ENCODE results near the gene RPH3AL. TPM values are rescaled to one million over a fixed set of nuclear protein-coding genes. Genes with fewer than 3 reads are reported as not detected.
"Not testable (repeated sequence)": the region's sequence is repeated elsewhere in the genome, so short reads cannot be mapped to it uniquely, and the experiment has no call there.

Gene RPH3AL
- total RNA-seq, 4 donors from 2014 or later: 24.3 to 90.5 (median 47.2) TPM

DNA sequence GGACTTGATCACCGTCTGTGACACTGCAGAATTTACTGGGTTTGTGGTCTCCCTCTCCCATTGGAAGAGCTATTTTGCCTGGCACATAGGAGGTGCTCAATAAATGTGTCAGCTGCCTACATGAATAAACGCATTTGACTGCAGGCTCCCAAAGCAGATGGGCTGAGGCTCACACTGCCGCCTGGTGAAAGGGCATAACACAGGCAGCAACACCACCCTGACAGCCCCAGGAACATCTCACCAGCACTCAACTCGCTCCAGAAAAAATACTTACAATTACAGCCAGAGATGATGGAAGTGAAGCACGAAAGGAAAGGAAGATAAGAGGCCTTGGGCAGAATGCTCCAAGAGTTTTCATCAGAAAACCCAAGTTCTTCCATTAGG, 73.9 kb downstream of the RPH3AL start:
- Histone ChIP-seq H3K27ac (no peak overlapping the region), H3K9me3 (no peaks in the 10 kb centered on the region), H3K4me1 (no peaks in the 10 kb centered on the region), H3K36me3 (no peaks in the 10 kb centered on the region), H3K4me3 (no peak overlapping the region), H3K27me3 (no peaks in the 10 kb centered on the region)
- TF ChIP-seq POLR2AphosphoS5 (IDR thresholded peaks at IDR 0.05) (no peak), POLR2A (IDR thresholded peaks at IDR 0.05) (no peak), EP300 (IDR thresholded peaks at IDR 0.05; ENCODE audit: low read depth) (no peak)
- TF ChIP-seq, protein P1, sequence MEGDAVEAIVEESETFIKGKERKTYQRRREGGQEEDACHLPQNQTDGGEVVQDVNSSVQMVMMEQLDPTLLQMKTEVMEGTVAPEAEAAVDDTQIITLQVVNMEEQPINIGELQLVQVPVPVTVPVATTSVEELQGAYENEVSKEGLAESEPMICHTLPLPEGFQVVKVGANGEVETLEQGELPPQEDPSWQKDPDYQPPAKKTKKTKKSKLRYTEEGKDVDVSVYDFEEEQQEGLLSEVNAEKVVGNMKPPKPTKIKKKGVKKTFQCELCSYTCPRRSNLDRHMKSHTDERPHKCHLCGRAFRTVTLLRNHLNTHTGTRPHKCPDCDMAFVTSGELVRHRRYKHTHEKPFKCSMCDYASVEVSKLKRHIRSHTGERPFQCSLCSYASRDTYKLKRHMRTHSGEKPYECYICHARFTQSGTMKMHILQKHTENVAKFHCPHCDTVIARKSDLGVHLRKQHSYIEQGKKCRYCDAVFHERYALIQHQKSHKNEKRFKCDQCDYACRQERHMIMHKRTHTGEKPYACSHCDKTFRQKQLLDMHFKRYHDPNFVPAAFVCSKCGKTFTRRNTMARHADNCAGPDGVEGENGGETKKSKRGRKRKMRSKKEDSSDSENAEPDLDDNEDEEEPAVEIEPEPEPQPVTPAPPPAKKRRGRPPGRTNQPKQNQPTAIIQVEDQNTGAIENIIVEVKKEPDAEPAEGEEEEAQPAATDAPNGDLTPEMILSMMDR (IDR thresholded peaks at IDR 0.05): no peak
- in situ Hi-C loops (cut with MboI; ENCODE audit: low pct_ligation_motif_present in 1 of 4, low pct_unique_long_range_greater_than_20kb in 1 of 4, low sequenced_read_pairs in 3 of 4): no loop called here
- 75 to 89% methylated on average over 2 to 5 of the region's 5 CpGs for WGBS, 2 donors (ENCODE audit: low coverage in 1 of 2)
- no peak for DNase-seq
- intact Hi-C loops (cut with DNase I; ENCODE audit: low total_unique reads): no loop called here

DNA sequence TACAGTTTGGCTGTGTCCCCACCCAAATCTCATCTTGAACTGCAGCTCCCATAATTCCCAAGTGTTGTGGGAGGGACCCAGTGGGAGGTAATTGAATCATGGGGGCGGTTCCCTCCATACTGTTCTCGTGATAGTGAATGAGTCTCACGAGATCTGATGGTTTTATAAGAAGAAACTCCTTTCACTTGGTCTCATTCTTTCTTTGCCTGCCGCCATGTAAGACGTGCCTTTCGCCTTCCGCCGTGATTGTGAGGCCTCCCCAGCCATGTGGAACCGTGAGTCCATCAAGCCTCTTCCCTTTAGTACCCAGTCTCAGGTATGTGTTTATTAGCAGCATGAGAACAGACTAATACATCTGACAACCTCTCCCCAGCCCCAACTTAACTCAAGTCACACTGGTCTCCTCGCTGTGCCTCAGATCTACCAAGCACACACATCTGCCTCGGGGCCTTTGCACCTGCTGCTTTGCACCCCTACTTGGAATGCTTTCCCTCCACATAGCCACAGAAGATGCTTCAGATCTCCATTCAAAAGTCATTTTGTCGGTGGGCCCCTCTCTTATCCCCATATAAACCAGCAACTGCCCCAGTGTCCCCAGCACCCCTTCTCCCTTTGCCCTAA, 74.4 kb downstream of the RPH3AL start:
- Histone ChIP-seq H3K4me1 (no peaks in the 10 kb centered on the region), H3K9me3 (no peaks in the 10 kb centered on the region), H3K27me3 (no peaks in the 10 kb centered on the region), H3K27ac (no peak overlapping the region), H3K4me3 (no peak overlapping the region), H3K36me3 (no peaks in the 10 kb centered on the region)
- TF ChIP-seq, protein P1 (IDR thresholded peaks at IDR 0.05): no peak
- TF ChIP-seq POLR2A (IDR thresholded peaks at IDR 0.05) (no peak), EP300 (IDR thresholded peaks at IDR 0.05; ENCODE audit: low read depth) (no peak), POLR2AphosphoS5 (IDR thresholded peaks at IDR 0.05) (no peak)
- 81 to 86% methylated on average over 4 to 12 of the region's 12 CpGs for WGBS, 2 donors (ENCODE audit: low coverage in 1 of 2)
- in situ Hi-C loops (cut with MboI; ENCODE audit: low pct_ligation_motif_present in 1 of 4, low pct_unique_long_range_greater_than_20kb in 1 of 4, low sequenced_read_pairs in 3 of 4): no loop called here
- no peak for DNase-seq
- intact Hi-C loops (cut with DNase I; ENCODE audit: low total_unique reads): no loop called here

DNA sequence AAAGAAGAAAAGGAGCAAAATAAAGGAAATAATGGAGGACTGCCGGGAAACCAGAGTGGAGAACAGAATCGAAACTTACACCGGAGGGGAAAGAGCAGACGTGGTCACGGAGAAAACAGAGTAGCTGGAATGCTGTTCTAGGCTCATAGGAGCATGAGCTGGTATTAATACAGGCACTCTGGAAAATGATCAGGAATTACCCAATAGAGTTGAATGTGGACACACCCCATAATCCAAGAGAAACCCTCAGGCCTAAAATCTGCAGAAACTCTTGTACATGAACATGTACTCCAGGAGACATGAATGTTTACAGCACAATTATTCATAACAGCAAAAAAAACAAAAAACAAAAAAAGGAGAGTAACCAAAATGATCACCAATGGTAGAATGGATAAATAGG, 77.7 kb downstream of the RPH3AL start:
- 86 to 90% methylated on average over 5 of the region's 5 CpGs for WGBS, 2 donors (ENCODE audit: low coverage in 1 of 2)
- intact Hi-C loops (cut with DNase I; ENCODE audit: low total_unique reads): no loop called here
- Histone ChIP-seq H3K36me3 (no peaks in the 10 kb centered on the region), H3K4me1 (no peaks in the 10 kb centered on the region), H3K4me3 (no peak overlapping the region), H3K27ac (no peak overlapping the region), H3K9me3 (no peaks in the 10 kb centered on the region), H3K27me3 (no peaks in the 10 kb centered on the region)
- TF ChIP-seq POLR2A (IDR thresholded peaks at IDR 0.05): no peak
- TF ChIP-seq, protein P1 (IDR thresholded peaks at IDR 0.05): no peak
- no peak for TF ChIP-seq POLR2AphosphoS5 (IDR thresholded peaks at IDR 0.05)
- TF ChIP-seq EP300 (IDR thresholded peaks at IDR 0.05; ENCODE audit: low read depth): no peak
- no peak for DNase-seq
- in situ Hi-C loops (cut with MboI; ENCODE audit: low pct_ligation_motif_present in 1 of 4, low pct_unique_long_range_greater_than_20kb in 1 of 4, low sequenced_read_pairs in 3 of 4): no loop called here

DNA sequence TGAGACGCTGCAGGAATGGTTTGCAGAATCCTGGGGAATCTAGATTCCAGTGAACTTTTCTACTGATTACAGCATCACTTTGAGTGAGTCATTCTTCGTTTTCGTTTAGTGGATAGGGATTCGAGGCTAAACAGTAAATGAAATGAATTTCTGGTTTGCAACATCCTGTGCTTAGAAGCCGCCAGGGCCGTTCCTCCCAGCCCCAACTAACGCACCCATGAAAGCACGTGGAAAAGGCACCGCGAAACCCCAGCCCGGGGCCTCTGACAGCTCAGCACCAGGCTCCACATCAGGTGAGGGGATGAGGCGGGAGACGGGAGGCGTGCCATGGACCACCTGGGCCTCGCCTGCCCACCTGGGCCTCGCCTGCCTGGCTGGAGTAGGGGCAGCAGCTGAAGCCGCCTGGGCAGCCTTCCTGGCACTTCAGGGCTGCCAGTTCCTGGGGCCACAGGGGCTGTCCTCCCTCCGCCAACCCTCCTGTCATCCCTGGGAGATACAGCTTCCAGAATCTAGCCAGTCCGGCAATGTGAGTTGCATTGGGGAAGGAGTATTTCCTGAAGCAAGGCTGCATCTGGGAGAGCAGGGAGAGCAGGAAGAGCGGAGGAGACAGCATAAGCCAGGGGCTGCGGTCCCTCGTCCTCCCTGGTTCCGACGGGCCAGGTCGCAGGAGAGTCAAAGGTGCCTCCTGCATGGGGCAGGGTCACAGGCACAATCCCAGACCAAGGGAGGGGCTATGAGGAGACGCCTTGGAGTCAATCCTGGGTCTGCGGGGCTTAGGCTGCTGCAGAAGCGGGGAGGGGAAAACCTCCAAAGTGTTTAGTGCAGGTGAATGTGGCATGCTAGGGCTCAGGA, 78.4 kb downstream of the RPH3AL start:
- no peaks in the 10 kb centered on the region for H3K27me3 ChIP-seq
- H3K36me3 ChIP-seq: no peaks in the 10 kb centered on the region
- TF ChIP-seq, protein P1 (IDR thresholded peaks at IDR 0.05): no peak
- TF ChIP-seq POLR2A (IDR thresholded peaks at IDR 0.05) (no peak), EP300 (IDR thresholded peaks at IDR 0.05; ENCODE audit: low read depth) (no peak), POLR2AphosphoS5 (IDR thresholded peaks at IDR 0.05) (no peak)
- H3K9me3 ChIP-seq: no peaks in the 10 kb centered on the region
- intact Hi-C loops (cut with DNase I; ENCODE audit: low total_unique reads) (no loop called here), in situ Hi-C loops (cut with MboI; ENCODE audit: low pct_ligation_motif_present in 1 of 4, low pct_unique_long_range_greater_than_20kb in 1 of 4, low sequenced_read_pairs in 3 of 4) (no loop called here)
- DNase-seq: no peak
- 82 to 100% methylated on average over 1 to 28 of the region's 28 CpGs for WGBS, 2 donors (ENCODE audit: low coverage in 1 of 2)
- no peaks in the 10 kb centered on the region for H3K4me1 ChIP-seq
- H3K27ac ChIP-seq: no peak overlapping the region
- no peak overlapping the region for H3K4me3 ChIP-seq

DNA sequence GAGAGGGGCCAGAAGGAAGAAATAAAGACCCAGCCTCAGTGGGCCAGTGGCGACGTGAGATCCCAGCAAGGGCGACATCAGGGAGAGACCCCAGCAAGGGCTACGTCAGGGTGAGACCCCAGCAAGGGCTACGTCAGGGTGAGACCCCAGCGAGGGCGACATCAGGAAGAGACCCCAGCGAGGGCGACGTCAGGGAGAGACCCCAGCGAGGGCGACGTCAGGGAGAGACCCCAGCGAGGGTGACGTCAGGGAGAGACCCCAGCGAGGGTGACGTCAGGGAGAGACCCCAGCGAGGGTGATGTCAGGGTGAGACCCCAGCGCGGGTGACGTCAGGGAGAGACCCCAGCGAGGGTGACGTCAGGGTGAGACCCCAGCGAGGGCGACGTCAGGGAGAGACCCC, 79.8 kb downstream of the RPH3AL start:
- H3K9me3 ChIP-seq; H3K4me1 ChIP-seq; DNase-seq; H3K36me3 ChIP-seq; H3K4me3 ChIP-seq; in situ Hi-C loops (cut with MboI; ENCODE audit: low pct_ligation_motif_present in 1 of 4, low pct_unique_long_range_greater_than_20kb in 1 of 4, low sequenced_read_pairs in 3 of 4); intact Hi-C loops (cut with DNase I; ENCODE audit: low total_unique reads); H3K27me3 ChIP-seq; H3K27ac ChIP-seq: not testable (repeated sequence)
- 85 to 87% methylated on average over 10 to 11 of the region's 26 CpGs for WGBS, 2 donors (ENCODE audit: low coverage in 1 of 2)

DNA sequence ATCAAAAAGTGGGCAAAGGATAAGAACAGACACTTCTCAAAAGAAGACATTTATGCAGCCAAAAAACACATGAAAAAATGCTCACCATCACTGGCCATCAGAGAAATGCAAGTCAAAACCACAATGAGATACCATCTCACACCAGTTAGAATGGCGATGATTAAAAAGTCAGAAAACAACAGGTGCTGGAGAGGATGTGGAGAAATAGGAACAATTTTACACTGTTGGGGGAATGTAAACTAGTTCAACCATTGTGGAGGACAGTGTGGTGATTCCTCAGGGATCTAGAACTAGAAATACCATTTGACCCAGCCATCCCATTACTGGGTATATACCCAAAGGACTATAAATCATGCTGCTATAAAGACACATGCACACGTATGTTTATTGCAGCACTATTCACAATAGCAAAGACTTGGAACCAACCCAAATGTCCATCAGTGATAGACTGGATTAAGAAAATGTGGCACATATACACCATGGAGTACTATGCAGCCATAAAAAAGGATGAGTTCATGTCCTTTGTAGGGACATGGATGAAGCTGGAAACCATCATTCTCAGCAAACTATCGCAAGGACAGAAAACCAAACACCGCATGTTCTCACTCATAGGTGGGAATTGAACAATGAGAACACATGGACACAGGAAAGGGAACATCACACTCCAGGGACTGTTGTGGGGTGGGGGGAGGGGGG, 80.5 kb downstream of the RPH3AL start:
- intact Hi-C loops (cut with DNase I; ENCODE audit: low total_unique reads); H3K27me3 ChIP-seq; H3K9me3 ChIP-seq; H3K36me3 ChIP-seq; DNase-seq; in situ Hi-C loops (cut with MboI; ENCODE audit: low pct_ligation_motif_present in 1 of 4, low pct_unique_long_range_greater_than_20kb in 1 of 4, low sequenced_read_pairs in 3 of 4); H3K4me1 ChIP-seq; H3K27ac ChIP-seq; H3K4me3 ChIP-seq: not testable (repeated sequence)
- 88 to 90% methylated on average over 2 to 4 of the region's 4 CpGs for WGBS, 2 donors (ENCODE audit: low coverage in 1 of 2)

All from transverse colon (tissue), 4 donors.